GM23338 (cell line): Measurements from ENCODE around the gene ASCL5.

Experiments used
- CTCF ChIP-seq, 2 experiments: fragments of 200-600 bp in 1 of 2; sonication (generic) in 1 of 2; conservative IDR thresholded peaks; 2 replicates each; pipeline versions ENCODE4 v1.5.1 to v1.6.1; 2016 to 2017; ENCODE audit warnings: antibody characterized with exemption in 2 of 2, low read depth in 2 of 2, mild to moderate bottlenecking in 2 of 2, moderate library complexity in 1 of 2
- NANOG ChIP-seq: IDR thresholded peaks from 2 replicates; pipeline ENCODE4 v1.6.1; 2016; ENCODE audit warnings: antibody characterized with exemption, borderline replicate concordance

DNA sequence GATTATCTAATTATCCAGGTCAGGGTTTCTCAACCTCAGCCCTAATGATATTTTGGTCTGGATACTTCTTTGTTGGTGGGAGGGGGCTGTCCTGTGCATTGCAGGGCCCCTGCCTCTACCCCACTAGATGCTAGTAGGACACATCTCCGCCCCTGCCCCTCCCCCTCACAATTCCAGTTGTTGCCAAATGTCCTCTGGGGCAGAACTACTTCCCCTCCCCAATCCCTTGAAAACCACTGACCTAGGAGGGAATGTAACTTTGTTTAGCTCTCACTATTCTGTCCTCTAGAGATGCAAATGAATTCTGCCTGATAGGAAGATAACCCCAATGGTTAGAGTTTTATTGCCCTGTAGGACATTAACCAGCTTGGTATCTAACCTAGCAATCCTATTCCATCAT lies 22.8 kb downstream of the ASCL5 start:
- no peak for TF ChIP-seq NANOG
- no peak for TF ChIP-seq CTCF (conservative IDR thresholded peaks at IDR 0.05; ENCODE audit: low read depth in 2 of 2)
